ENCODE data around the gene PCDHGA6.
"Not testable (repeated sequence)": the region's sequence is repeated elsewhere in the genome, so short reads cannot be mapped to it uniquely, and the experiment has no call there.

The PCDHGA6 gene

GRCh38 chr5:141403387-141403786 lies 29.7 kb downstream of the PCDHGA6 start:
- no peak for DNase-seq (ENCODE audit: insufficient read length, low spot score)
- no peak for FAIRE-seq
- no peak for TF ChIP-seq CTCF (IDR thresholded peaks at IDR 0.05; ENCODE audit: insufficient read depth, missing control alignments)

- FAIRE-seq; DNase-seq (ENCODE audit: insufficient read length, low spot score): not testable (repeated sequence)
Observed at GRCh38 chr5:141407790-141408505, 34.3 kb downstream of the PCDHGA6 start, which contains the start of gene PCDHGB6. PCDHGB6 (plus strand) TSS chr5:141408021; CDS start chr5:141408203, 182 bp downstream.

- TF ChIP-seq CTCF (IDR thresholded peaks at IDR 0.05; ENCODE audit: insufficient read depth, missing control alignments), result no peak
- no peak for DNase-seq (ENCODE audit: insufficient read length, low spot score)
- no peak for FAIRE-seq
Observed at GRCh38 chr5:141409598-141410306, 36.1 kb downstream of the PCDHGA6 start.

- DNase-seq (ENCODE audit: insufficient read length, low spot score), result no peak
- no peak for TF ChIP-seq CTCF (IDR thresholded peaks at IDR 0.05; ENCODE audit: insufficient read depth, missing control alignments)
- no peak for FAIRE-seq
Observed at GRCh38 chr5:141411575-141411974, 37.9 kb downstream of the PCDHGA6 start.

GRCh38 chr5:141412854-141413539 lies 39.3 kb downstream of the PCDHGA6 start, which contains the start of gene PCDHGA10:
PCDHGA10 (plus strand) TSS chr5:141412987; CDS start chr5:141413176, 189 bp downstream.
- FAIRE-seq (no peak), DNase-seq (ENCODE audit: insufficient read length, low spot score) (no peak)
- no peak for TF ChIP-seq CTCF (IDR thresholded peaks at IDR 0.05; ENCODE audit: insufficient read depth, missing control alignments)

GRCh38 chr5:141413540-141414069 lies 39.9 kb downstream of the PCDHGA6 start:
- no peak for TF ChIP-seq CTCF (IDR thresholded peaks at IDR 0.05; ENCODE audit: insufficient read depth, missing control alignments)
- DNase-seq (ENCODE audit: insufficient read length, low spot score) (no peak), FAIRE-seq (no peak)

GRCh38 chr5:141414548-141415274 lies 41.0 kb downstream of the PCDHGA6 start:
- not testable (repeated sequence) for FAIRE-seq; DNase-seq (ENCODE audit: insufficient read length, low spot score)

- not testable (repeated sequence) for DNase-seq (ENCODE audit: insufficient read length, low spot score); FAIRE-seq
Observed at GRCh38 chr5:141415275-141415618, 41.6 kb downstream of the PCDHGA6 start.

GRCh38 chr5:141417494-141418172 lies 43.9 kb downstream of the PCDHGA6 start, which contains the start of gene PCDHGB7:
PCDHGB7 (plus strand) TSS chr5:141417677; CDS start chr5:141417860, 183 bp downstream.
- not testable (repeated sequence) for DNase-seq (ENCODE audit: insufficient read length, low spot score); FAIRE-seq
